ENCODE data around the gene BTBD17.

BTBD17 gene

GRCh38 chr17:74317071-74317470, 44.6 kb downstream of the BTBD17 start:
- no peak for TF ChIP-seq PAX5 (IDR thresholded peaks at IDR 0.05; ENCODE audit: insufficient read depth, low read length, severe bottlenecking)
- no peak for TF ChIP-seq POLR2AphosphoS5 (IDR thresholded peaks at IDR 0.05; ENCODE audit: low read depth, low read length)
- no peak for TF ChIP-seq POLR2A (IDR thresholded peaks at IDR 0.05; ENCODE audit: low read depth, low read length)
- no peak for TF ChIP-seq POU2F2 (IDR thresholded peaks at IDR 0.05; ENCODE audit: low read depth, low read length)
- TF ChIP-seq SPI1 (IDR thresholded peaks at IDR 0.05; ENCODE audit: low read depth, low read length): no peak
- TF ChIP-seq TAF1 (IDR thresholded peaks at IDR 0.05; ENCODE audit: low read depth, low read length): no peak
- FAIRE-seq: no peak
- DNase-seq (ENCODE audit: insufficient read length, low spot score): no peak

GRCh38 chr17:74316220-74316619, 45.4 kb downstream of the BTBD17 start:
- FAIRE-seq (no peak), DNase-seq (ENCODE audit: insufficient read length, low spot score) (no peak)
- TF ChIP-seq POLR2A (IDR thresholded peaks at IDR 0.05; ENCODE audit: low read depth, low read length) (no peak), SPI1 (IDR thresholded peaks at IDR 0.05; ENCODE audit: low read depth, low read length) (no peak), POLR2AphosphoS5 (IDR thresholded peaks at IDR 0.05; ENCODE audit: low read depth, low read length) (no peak), POU2F2 (IDR thresholded peaks at IDR 0.05; ENCODE audit: low read depth, low read length) (no peak), TAF1 (IDR thresholded peaks at IDR 0.05; ENCODE audit: low read depth, low read length) (no peak), PAX5 (IDR thresholded peaks at IDR 0.05; ENCODE audit: insufficient read depth, low read length, severe bottlenecking) (no peak)

- TF ChIP-seq SPI1 (IDR thresholded peaks at IDR 0.05; ENCODE audit: low read depth, low read length) (no peak), POU2F2 (IDR thresholded peaks at IDR 0.05; ENCODE audit: low read depth, low read length) (no peak), TAF1 (IDR thresholded peaks at IDR 0.05; ENCODE audit: low read depth, low read length) (no peak), PAX5 (IDR thresholded peaks at IDR 0.05; ENCODE audit: insufficient read depth, low read length, severe bottlenecking) (no peak), POLR2AphosphoS5 (IDR thresholded peaks at IDR 0.05; ENCODE audit: low read depth, low read length) (no peak), POLR2A (IDR thresholded peaks at IDR 0.05; ENCODE audit: low read depth, low read length) (no peak)
- FAIRE-seq (no peak), DNase-seq (ENCODE audit: insufficient read length, low spot score) (no peak)
These were observed 46.8 kb downstream of the BTBD17 start for GRCh38 chr17:74314877-74315276.

- FAIRE-seq (no peak), DNase-seq (ENCODE audit: insufficient read length, low spot score) (no peak)
- TF ChIP-seq PAX5 (IDR thresholded peaks at IDR 0.05; ENCODE audit: insufficient read depth, low read length, severe bottlenecking): no peak
- no peak for TF ChIP-seq POLR2A (IDR thresholded peaks at IDR 0.05; ENCODE audit: low read depth, low read length)
- TF ChIP-seq SPI1 (IDR thresholded peaks at IDR 0.05; ENCODE audit: low read depth, low read length): no peak
- TF ChIP-seq POLR2AphosphoS5 (IDR thresholded peaks at IDR 0.05; ENCODE audit: low read depth, low read length): no peak
- TF ChIP-seq TAF1 (IDR thresholded peaks at IDR 0.05; ENCODE audit: low read depth, low read length): no peak
- no peak for TF ChIP-seq POU2F2 (IDR thresholded peaks at IDR 0.05; ENCODE audit: low read depth, low read length)
These were observed 51.8 kb downstream of the BTBD17 start for GRCh38 chr17:74309902-74310301.

- DNase-seq (ENCODE audit: insufficient read length, low spot score) (no peak), FAIRE-seq (no peak)
- TF ChIP-seq PAX5 (IDR thresholded peaks at IDR 0.05; ENCODE audit: insufficient read depth, low read length, severe bottlenecking): no peak
- TF ChIP-seq POLR2AphosphoS5 (IDR thresholded peaks at IDR 0.05; ENCODE audit: low read depth, low read length): no peak
- no peak for TF ChIP-seq POLR2A (IDR thresholded peaks at IDR 0.05; ENCODE audit: low read depth, low read length)
- no peak for TF ChIP-seq SPI1 (IDR thresholded peaks at IDR 0.05; ENCODE audit: low read depth, low read length)
- TF ChIP-seq POU2F2 (IDR thresholded peaks at IDR 0.05; ENCODE audit: low read depth, low read length): no peak
- no peak for TF ChIP-seq TAF1 (IDR thresholded peaks at IDR 0.05; ENCODE audit: low read depth, low read length)
These were observed 53.5 kb downstream of the BTBD17 start for GRCh38 chr17:74307984-74308773.
